Activated naive CD4-positive, alpha-beta T cell treated with anti-CD3 and anti-CD28 coated beads, Interleukin-2, amount 10 ng/mL, durations not matched to agents 5 hours and 36 hours (primary cell): ENCODE results near the gene RNU11. TPM values are rescaled to one million over a fixed set of nuclear protein-coding genes. Genes with fewer than 3 reads are reported as not detected.

Experiments
- total RNA-seq, 2 experiments: library from RNA; stranded (reverse); gene quantifications; one replicate each; pipeline ENCODE4 v1.2.3, GENCODE V29; 2021

The RNU11 gene
- not detected for total RNA-seq

GRCh38 chr1:28648474-28649198 lies at the start of gene RNU11:
RNU11 (plus strand) TSS chr1:28648600.

GRCh38 chr1:28642847-28643635 lies 5.4 kb upstream of the RNU11 start, which contains the start of gene TAF12:
TAF12 (minus strand) TSS chr1:28643067; CDS start chr1:28622081, 20,986 bp downstream.

GRCh38 chr1:28668191-28668955 lies 20.0 kb downstream of the RNU11 start, which contains the start of gene GMEB1:
GMEB1 (plus strand) TSS chr1:28668784; CDS start chr1:28683613, 14,829 bp downstream.

Other genes with a start within 250 kb of the RNU11 start
- 10 to 100 TPM; 60.6 to 62.1 TPM for gene RCC1, start 142.6 kb upstream of the RNU11 start, total RNA-seq
- 10 to 100 TPM; 54.8 to 56.8 TPM for gene TRNAU1AP, start 95.5 kb upstream of the RNU11 start, total RNA-seq
- not detected for gene RAB42, start 56.3 kb upstream of the RNU11 start, total RNA-seq
- gene TAF12, start 5.5 kb upstream of the RNU11 start, total RNA-seq: 10 to 100 TPM; 30.9 to 31.8 TPM
- gene GMEB1, start 20.2 kb downstream of the RNU11 start, total RNA-seq: 10 to 100 TPM; 23.0 to 23.6 TPM
- 10 to 100 TPM; 66.7 to 68.9 TPM for gene YTHDF2, start 88.3 kb downstream of the RNU11 start, total RNA-seq
- gene OPRD1, start 163.6 kb downstream of the RNU11 start, total RNA-seq: not detected